DMS53 treated with DMSO at 0.1 percent for 48 hours (cell line): ENCODE results near the gene SOX1.

ENCODE experiments used
- DNase-seq: peaks from one replicate; lab custom pipeline; 2025; ENCODE audit not compliant: unreplicated experiment; lab: John Stamatoyannopoulos, UW

The SOX1 gene

GRCh38 chr13:112071723-112072533 lies 5.0 kb downstream of the SOX1 start:
- DNase-seq = no peak

DNA sequence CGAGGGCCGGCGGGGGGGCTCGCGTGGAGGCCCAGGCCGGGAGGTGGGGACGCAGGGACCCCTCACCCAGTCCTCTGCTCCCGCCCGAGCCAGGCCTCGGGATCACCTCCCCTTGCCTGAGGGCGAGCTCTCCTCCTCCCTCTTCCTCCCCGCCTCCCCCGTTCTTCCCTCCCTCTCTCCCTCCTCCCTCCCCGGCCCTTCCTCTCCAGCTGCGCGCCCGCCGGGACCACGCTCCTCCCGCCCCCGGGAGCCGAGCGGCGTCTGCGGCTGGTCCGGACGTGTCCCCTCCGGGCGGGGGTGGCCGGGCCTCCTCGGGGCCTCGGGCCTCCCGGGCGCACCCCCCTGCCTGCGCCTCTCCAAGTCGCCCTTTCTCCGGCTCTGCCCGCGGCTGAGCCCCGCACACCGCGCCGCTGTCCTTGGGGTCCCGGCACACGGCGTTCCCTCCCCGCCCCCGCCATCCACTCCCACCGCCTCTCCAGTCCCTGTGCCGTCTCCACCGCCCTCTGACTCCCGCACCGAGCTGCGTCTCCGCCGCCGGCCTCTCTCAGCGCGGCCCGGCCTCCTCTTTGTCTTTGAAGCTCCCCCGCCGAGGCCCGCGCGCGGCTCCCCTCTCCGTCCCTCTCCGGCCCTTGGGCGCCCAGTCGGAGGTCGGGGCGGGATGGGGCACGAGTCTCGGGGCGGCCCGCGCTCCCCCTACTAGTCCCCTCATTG lies 5.7 kb downstream of the SOX1 start:
- no peak for DNase-seq

GRCh38 chr13:112073245-112074138 lies 6.5 kb downstream of the SOX1 start:
- DNase-seq = no peak

DNA sequence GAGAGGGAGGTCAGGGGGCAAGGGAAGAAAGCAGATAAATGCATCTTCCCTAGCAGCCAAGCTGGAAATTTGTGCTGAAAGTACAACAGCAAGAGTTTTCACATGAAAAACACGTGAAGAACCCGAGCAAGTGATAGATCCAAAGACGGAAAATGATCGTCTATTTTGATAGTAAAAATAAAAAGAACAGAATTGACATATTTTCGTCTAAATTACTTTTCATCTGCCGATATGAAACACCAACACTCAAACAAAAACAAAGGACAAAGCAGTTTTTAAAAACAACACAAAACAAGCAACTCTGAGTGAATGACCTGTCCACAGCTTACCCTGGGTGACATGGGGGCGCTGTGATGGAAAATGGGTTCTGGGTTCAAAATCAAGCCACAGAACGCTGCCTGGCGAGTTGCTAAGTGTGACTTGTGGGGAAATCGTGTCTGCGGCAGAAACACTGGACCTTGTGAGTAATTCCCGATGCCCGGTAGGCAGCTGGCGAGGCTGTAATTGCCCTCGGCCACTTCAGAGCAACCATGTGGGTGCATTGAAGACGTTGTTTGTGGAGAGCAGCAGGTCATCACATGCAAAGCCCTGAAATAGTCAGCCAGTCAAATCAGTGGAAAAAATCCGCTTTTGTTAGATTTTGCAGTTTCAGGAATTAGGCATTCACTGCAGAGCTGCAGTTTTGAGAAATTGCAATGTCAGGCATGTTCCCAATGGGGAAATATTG lies 7.4 kb downstream of the SOX1 start:
- no peak for DNase-seq

- DNase-seq = no peak
Observed at GRCh38 chr13:112077729-112078128, 10.8 kb downstream of the SOX1 start.

DNA sequence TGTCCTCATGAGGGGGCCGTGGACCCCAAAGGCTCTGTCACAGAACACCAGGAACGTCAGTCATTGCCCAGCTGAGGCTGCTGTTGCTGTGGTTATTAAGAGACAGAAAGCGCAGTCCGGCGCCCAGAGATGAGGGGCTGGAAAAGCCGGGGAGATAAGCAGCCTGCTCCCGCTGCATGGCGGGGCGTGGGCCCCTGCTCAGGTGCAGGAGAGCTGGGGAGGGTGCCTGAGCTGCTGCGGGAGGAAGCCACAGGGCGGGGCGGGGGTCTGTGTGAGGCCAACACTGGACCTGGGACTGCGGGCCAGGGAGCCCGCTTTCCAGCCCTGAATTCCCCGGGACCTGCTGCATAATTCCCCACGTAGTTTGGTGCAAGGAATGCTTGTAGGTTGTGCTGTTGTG lies 11.3 kb downstream of the SOX1 start:
- DNase-seq = no peak

DNA sequence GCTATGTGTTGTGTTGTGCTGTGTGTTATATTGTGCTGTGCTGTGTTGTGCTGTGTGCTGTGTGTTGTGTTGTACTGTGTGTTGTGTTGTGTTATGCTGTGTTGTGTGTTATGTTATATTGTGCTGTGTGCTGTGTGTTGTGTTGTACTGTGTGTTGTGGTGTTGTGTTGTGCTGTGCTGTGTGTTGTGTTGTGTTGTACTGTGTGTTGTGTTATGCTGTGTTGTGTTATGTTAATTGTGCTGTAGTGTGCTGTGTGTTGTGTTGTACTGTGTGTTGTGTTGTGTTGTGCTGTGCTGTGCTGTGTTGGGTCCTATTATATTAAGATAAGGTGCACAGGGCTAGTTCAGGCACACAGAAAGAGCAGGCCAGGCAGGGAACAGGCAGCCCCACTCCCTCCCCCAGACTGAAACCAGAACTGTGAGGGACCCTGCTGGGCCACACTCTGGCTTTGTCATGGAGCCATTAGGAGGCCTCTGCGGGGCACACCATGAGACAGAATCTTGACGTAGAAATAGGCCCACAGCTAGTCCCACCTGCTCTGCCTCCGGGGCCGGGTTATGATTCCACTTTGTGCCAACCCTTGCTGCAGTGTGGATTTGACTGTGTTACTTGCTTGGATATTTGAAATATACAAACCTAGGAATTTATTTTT lies 12.1 kb downstream of the SOX1 start:
- no peak for DNase-seq

- DNase-seq = no peak
Observed at GRCh38 chr13:112079696-112080095, 12.7 kb downstream of the SOX1 start.

DNA sequence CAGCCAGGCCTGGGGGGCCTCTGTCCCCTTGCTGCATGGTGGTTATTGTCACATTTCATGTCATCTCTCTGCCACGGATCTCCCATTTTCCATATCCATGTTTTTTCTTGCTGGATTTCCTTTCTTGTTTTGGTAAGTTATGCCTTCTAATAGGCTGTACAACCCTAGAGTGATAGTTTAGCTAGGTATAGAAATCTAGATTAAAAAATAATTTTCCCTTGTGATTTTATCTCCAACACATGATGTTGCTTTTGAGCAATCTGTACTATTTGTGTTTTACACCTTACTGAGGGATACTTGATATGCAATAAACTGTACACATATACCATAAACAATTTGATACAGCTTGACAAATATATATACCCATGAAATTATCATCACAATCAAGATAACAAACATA lies 17.0 kb downstream of the SOX1 start:
- no peak for DNase-seq

GRCh38 chr13:112092453-112092852 lies 25.5 kb downstream of the SOX1 start:
- no peak for DNase-seq

GRCh38 chr13:112095354-112095753 lies 28.4 kb downstream of the SOX1 start:
- DNase-seq = no peak

- no peak for DNase-seq
Observed at GRCh38 chr13:112096959-112097358, 30.0 kb downstream of the SOX1 start.

DNA sequence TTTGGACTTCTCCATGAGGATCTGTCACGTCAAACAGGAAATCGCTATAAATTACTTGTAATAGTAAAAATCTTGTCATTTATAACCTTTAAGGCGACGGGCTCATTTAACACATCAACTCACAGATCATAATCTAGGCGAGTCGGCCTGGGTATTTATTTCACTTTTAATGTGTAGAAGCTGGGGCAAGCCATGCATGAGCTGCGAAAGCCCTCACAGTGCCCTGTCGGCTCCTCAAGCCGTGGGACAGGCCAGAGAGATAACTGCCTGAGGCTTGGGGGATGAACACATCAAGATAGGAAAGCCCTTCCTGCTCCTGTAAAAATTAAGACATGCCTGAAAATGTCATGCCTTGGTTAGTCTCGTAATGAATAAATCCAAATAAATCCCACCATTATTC lies 30.8 kb downstream of the SOX1 start:
- no peak for DNase-seq

DNA sequence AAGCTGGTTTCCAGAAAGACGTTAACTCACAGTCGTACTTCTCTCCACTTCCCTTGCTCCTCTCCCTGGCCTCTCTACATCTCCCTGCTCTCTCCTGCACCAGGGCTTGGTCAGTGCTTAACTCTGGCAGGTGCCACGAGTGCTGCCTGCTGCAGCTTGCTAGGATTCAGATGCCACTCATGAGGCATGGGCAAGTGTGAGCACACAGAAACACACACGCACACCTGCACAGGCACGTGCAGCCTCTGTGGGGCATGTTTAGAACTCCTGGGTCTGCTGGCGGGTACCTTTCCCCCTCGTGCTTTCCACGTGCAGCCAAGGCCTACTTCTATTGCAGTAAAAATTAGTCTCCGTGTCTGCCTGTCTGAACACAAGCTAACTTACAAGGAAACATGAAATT lies 31.8 kb downstream of the SOX1 start:
- DNase-seq = no peak

- no peak for DNase-seq
Observed at GRCh38 chr13:112101360-112101930, 34.5 kb downstream of the SOX1 start.

DNA sequence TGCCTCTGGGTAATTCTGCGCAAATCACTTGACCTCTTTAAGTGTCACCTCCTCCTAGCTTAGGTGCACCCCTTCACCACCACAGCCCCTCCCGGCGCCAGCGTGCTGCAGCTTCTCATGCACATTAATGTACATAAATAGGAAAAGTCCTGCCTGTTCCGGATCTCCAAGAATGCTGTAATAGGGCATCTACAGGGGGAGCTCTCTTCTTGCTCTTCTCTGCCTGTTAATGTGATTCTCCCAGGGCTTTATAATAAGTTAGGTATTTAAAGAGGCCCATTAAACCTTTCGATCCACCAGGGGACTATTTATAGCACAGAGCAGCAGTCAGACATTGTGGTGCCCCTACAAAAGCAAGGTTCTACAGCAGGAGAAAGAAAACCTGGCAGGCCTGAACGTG lies 35.3 kb downstream of the SOX1 start:
- DNase-seq = no peak

DNA sequence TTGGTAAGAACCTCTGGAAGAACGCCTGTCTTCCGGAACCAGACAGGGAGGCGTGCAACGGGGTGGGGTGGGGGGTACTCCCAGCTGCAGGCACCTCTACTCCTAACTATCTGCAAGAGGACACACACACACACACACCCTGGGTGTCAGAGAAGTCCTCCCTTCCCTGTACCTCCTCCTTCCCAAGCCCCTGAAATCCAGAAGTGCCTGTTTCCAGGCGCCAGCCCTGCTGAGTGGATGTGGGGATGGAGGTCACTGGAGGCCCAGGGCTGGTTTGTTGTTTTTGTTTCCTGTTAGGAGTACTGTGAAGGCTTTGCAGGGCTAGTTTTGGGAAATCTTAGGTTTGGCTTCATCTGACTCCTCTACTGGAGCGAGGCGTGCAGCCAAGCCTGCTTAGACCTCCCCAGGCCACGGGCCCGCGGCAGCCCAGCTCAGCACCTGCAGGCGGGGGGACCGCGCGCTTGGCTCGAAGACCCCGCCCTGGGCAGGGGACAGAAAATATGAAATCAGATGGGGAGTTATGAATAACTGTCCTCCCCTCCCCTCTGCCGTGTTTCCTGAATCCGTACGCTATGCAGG lies 36.4 kb downstream of the SOX1 start:
- no peak for DNase-seq

GRCh38 chr13:112103961-112104880 lies 37.3 kb downstream of the SOX1 start:
- DNase-seq = no peak

DNA sequence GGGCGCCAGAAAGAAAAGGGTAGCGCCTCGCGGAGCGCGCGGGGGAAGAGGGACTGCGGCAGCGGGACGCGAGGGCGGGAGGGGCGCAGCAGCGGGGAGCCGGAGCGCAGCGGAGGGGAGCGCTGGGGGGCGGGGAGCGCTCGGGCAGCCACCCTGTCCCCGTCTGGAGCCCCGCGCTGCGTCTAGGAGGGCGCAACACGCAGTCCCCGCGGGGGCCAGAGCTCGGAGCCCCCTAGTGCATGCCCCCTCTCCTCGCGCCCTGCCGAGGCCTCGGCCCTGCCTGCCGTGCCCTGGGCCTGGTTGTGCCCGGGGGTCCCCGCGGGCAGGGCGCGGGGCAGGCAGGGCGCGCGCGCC lies 37.9 kb downstream of the SOX1 start:
- no peak for DNase-seq
